B cell (primary cell): ENCODE results near the gene COL4A6.

Experiments used
- CTCF ChIP-seq: fragments of 200-600 bp; IDR thresholded peaks from one replicate; pipeline ENCODE4 v1.8.0; 2022; ENCODE audit warnings: antibody characterized with exemption, mild to moderate bottlenecking
- EZH2 ChIP-seq: IDR thresholded peaks from 2 replicates; pipeline ENCODE4 v1.6.1; 2012; ENCODE audit warnings: borderline replicate concordance, low read depth, mild to moderate bottlenecking, moderate library complexity, low read length; ENCODE audit not compliant: insufficient read depth, poor library complexity, severe bottlenecking

DNA sequence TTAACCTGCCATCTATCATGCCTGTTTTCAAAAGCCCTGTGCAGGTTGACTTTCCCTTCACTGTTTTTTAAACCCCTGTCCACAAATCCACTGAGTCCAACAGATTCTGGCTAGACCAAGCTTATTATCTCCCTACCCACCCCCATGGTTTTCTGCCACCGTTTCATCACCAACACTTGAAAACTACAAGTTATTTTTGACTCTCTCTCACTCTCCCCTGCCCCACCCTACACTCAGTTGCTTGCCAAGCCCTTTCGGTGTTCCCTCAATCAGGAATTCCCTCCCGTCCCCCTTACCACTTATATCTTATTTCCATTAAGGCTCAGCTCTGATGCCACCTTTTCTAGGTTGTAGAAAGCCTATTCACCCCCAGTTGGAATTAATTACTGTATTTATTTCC, 316.9 kb downstream of the COL4A6 start:
- TF ChIP-seq CTCF (no peak), EZH2 (no peak)
